Neural cell (in vitro differentiated cells): Measurements from ENCODE around the gene IP6K3. TPM values are rescaled to one million over a fixed set of nuclear protein-coding genes. Genes with fewer than 3 reads are reported as not detected.

Source experiments
- H2AFZ ChIP-seq: fragments of 200-600, 300-800 bp; sonication (generic), shearing (Covaris generic); 2 replicates; pipeline ENCODE4 v1.6.0; 2014; ENCODE audit warnings: low read depth, mild to moderate bottlenecking, antibody characterized with exemption, low read length, moderate library complexity
- H3F3A ChIP-seq: fragments of 200-600 bp; shearing (Covaris generic); 2 replicates; pipeline ENCODE4 v1.6.1; 2016; ENCODE audit warnings: mild to moderate bottlenecking, moderate library complexity, mixed read lengths, antibody characterized with exemption, low read length; ENCODE audit not compliant: insufficient read depth, poor library complexity, severe bottlenecking
- H3K27ac ChIP-seq: fragments of 200-600, 300-800 bp; sonication (generic), shearing (Covaris generic); 2 replicates; pipeline ENCODE4 v1.5.1; 2014; ENCODE audit warnings: mild to moderate bottlenecking, low read length, moderate library complexity
- H3K27me3 ChIP-seq: fragments of 300-800, 200-600 bp; sonication (generic), shearing (Covaris generic); 2 replicates; pipeline ENCODE4 v1.6.0; 2014; ENCODE audit warnings: mild to moderate bottlenecking, low read depth, low read length, moderate library complexity; ENCODE audit not compliant: insufficient read depth
- H3K36me3 ChIP-seq: fragments of 300-800, 200-600 bp; sonication (generic), shearing (Covaris generic); 2 replicates; pipeline ENCODE4 v1.5.1; 2014; ENCODE audit warnings: mild to moderate bottlenecking, antibody characterized with exemption, low read length, moderate library complexity; ENCODE audit not compliant: insufficient read depth
- H3K4me2 ChIP-seq: fragments of 300-800, 200-600 bp; sonication (generic), shearing (Covaris generic); 2 replicates; pipeline ENCODE4 v1.6.0; 2014; ENCODE audit warnings: mild to moderate bottlenecking, low read length
- H3K4me3 ChIP-seq: fragments of 300-800, 200-600 bp; sonication (generic), shearing (Covaris generic); 2 replicates; pipeline ENCODE4 v1.5.1; 2014; ENCODE audit warnings: mild to moderate bottlenecking, low read length, moderate library complexity
- H3K79me2 ChIP-seq: fragments of 200-600 bp; shearing (Covaris generic); replicated peaks from 2 replicates; pipeline ENCODE4 v1.6.0; 2014; ENCODE audit warnings: mild to moderate bottlenecking, low read length, moderate library complexity; ENCODE audit not compliant: insufficient read depth
- H3K9ac ChIP-seq: fragments of 300-800, 200-600 bp; sonication (generic), shearing (Covaris generic); 2 replicates; pipeline ENCODE4 v1.6.1; 2016; ENCODE audit warnings: mild to moderate bottlenecking, low read length, mixed read lengths
- H3K9me2 ChIP-seq: fragments of 200-600 bp; shearing (Covaris generic); 2 replicates; pipeline ENCODE4 v1.6.1; 2016; ENCODE audit warnings: mild to moderate bottlenecking, low read length, mixed read lengths; ENCODE audit not compliant: insufficient read depth
- H3K9me3 ChIP-seq: fragments of 200-600, 300-800 bp; sonication (generic), shearing (Covaris generic); 2 replicates; pipeline ENCODE4 v1.6.1; 2016; ENCODE audit warnings: mild to moderate bottlenecking, mixed run types, low read length, moderate library complexity, mixed read lengths
- H4K20me1 ChIP-seq: fragments of 200-600 bp; shearing (Covaris generic); 2 replicates; pipeline ENCODE4 v1.6.1; 2016; ENCODE audit warnings: mild to moderate bottlenecking, mixed run types; ENCODE audit not compliant: insufficient read depth
- CTCF ChIP-seq: fragments of 450-650 bp; IDR thresholded peaks from 2 replicates; pipeline ENCODE4 v1.5.1; 2014; ENCODE audit warnings: antibody characterized with exemption, mild to moderate bottlenecking, moderate library complexity; ENCODE audit not compliant: poor library complexity, severe bottlenecking
- EP300 ChIP-seq: fragments of 450-650 bp; conservative IDR thresholded peaks from 2 replicates; pipeline ENCODE4 v1.6.1; 2014; ENCODE audit warnings: antibody characterized with exemption, mild to moderate bottlenecking, moderate library complexity; ENCODE audit not compliant: poor library complexity, severe bottlenecking
- EZH2 ChIP-seq: fragments of 200-600, 300-800 bp; shearing (Covaris generic), sonication (generic); IDR thresholded peaks from 2 replicates; pipeline ENCODE4 v1.6.1; 2014; ENCODE audit warnings: antibody characterized with exemption, low read length, borderline replicate concordance, mild to moderate bottlenecking; ENCODE audit not compliant: insufficient read depth, poor library complexity, severe bottlenecking
- MXI1 ChIP-seq: fragments of 450-650 bp; conservative IDR thresholded peaks from 2 replicates; pipeline ENCODE4 v1.6.1; 2014; ENCODE audit warnings: antibody characterized with exemption, mild to moderate bottlenecking; ENCODE audit not compliant: poor library complexity, severe bottlenecking
- POLR2AphosphoS5 ChIP-seq: IDR thresholded peaks from 2 replicates; pipeline ENCODE4 v1.6.1; 2012
- RAD21 ChIP-seq: fragments of 450-650 bp; conservative IDR thresholded peaks from 2 replicates; pipeline ENCODE4 v1.6.1; 2014; ENCODE audit warnings: antibody characterized with exemption, mild to moderate bottlenecking, moderate library complexity
- REST ChIP-seq: IDR thresholded peaks from 2 replicates; pipeline ENCODE4 v1.6.1; 2012; ENCODE audit warnings: borderline replicate concordance
- SMC3 ChIP-seq: fragments of 450-650 bp; conservative IDR thresholded peaks from 2 replicates; pipeline ENCODE4 v1.6.1; 2014; ENCODE audit warnings: antibody characterized with exemption, mild to moderate bottlenecking, moderate library complexity; ENCODE audit not compliant: poor library complexity
- TAF1 ChIP-seq: IDR thresholded peaks from 2 replicates; pipeline ENCODE4 v1.6.1; 2012; ENCODE audit warnings: low read depth
- polyA plus RNA-seq: library from polyadenylated mRNA; depleted of rRNA; stranded (reverse); fragments of >200 nt; gene quantifications from 2 replicates; pipeline ENCODE4 v1.2.3, GENCODE V29; 2014

The IP6K3 gene
- polyA plus RNA-seq, 1 donor from 2014 or later: not detected

GRCh38 chr6:33724102-33725023 lies 22.3 kb downstream of the IP6K3 start:
- Histone ChIP-seq H3K27ac (no peak overlapping the region), H3K4me3 (no peak overlapping the region), H3K9me2 (no peaks in the 10 kb centered on the region), H3K9ac (no peak overlapping the region), H4K20me1 (no peaks in the 10 kb centered on the region), H2AFZ (no peak overlapping the region), H3K36me3 (no peaks in the 10 kb centered on the region), H3K27me3 (no peaks in the 10 kb centered on the region), H3K9me3 (no peaks in the 10 kb centered on the region), H3F3A (no peaks in the 10 kb centered on the region), H3K4me2 (no peak overlapping the region), H3K79me2 (no peaks in the 10 kb centered on the region)
- TF ChIP-seq CTCF: no peak
- no peak for TF ChIP-seq SMC3
- no peak for TF ChIP-seq REST
- TF ChIP-seq POLR2AphosphoS5: no peak
- TF ChIP-seq MXI1: no peak
- no peak for TF ChIP-seq EP300
- TF ChIP-seq TAF1: no peak
- no peak for TF ChIP-seq RAD21
- TF ChIP-seq EZH2: no peak

- Histone ChIP-seq H3K4me3 (no peak overlapping the region), H2AFZ (no peak overlapping the region), H3K9me3 (no peaks in the 10 kb centered on the region), H4K20me1 (no peaks in the 10 kb centered on the region), H3K9me2 (no peaks in the 10 kb centered on the region), H3K79me2 (no peaks in the 10 kb centered on the region), H3K9ac (no peak overlapping the region), H3F3A (no peaks in the 10 kb centered on the region), H3K4me2 (no peak overlapping the region), H3K36me3 (no peaks in the 10 kb centered on the region), H3K27ac (no peak overlapping the region), H3K27me3 (no peaks in the 10 kb centered on the region)
- TF ChIP-seq RAD21 (no peak), EP300 (no peak), CTCF (no peak), TAF1 (no peak), MXI1 (no peak), EZH2 (no peak), POLR2AphosphoS5 (no peak), SMC3 (no peak), REST (no peak)
Observed at GRCh38 chr6:33723371-33724085, 23.2 kb downstream of the IP6K3 start.
